CD14-positive monocyte (primary cell): ENCODE results near the gene MET. TPM values are rescaled to one million over a fixed set of nuclear protein-coding genes. Genes with fewer than 3 reads are reported as not detected.
"Not testable (repeated sequence)": the region's sequence is repeated elsewhere in the genome, so short reads cannot be mapped to it uniquely, and the experiment has no call there.

ENCODE experiments used
- DNase-seq, 3 donors: peaks; one replicate each; pipeline ENCODE4 v3.0.0-alpha.2; 2011 to 2022
- H2AFZ ChIP-seq: 2 replicates; pipeline ENCODE4 v1.6.0; 2012; ENCODE audit warnings: mild to moderate bottlenecking, low read depth, low read length, inconsistent platforms; ENCODE audit not compliant: insufficient read depth, poor library complexity, severe bottlenecking
- H3K27ac ChIP-seq, 2 donors: 1 replicate in 1 of 2; 2 replicates in 1 of 2; pipeline ENCODE4 v1.5.1; 2012 to 2013; ENCODE audit warnings: low read length in 2 of 2, control low read depth in 1 of 2, inconsistent platforms in 1 of 2, low read depth in 1 of 2, mild to moderate bottlenecking in 1 of 2
- H3K27me3 ChIP-seq, 2 donors: one replicate each; pipeline versions ENCODE4 v1.6.0 to v1.6.1; 2011 to 2013; ENCODE audit warnings: low read length in 2 of 2; ENCODE audit not compliant: control insufficient read depth in 2 of 2, insufficient read depth in 2 of 2
- H3K36me3 ChIP-seq, 2 donors: replicated peaks in 1 of 2; 1 replicate in 1 of 2; 2 replicates in 1 of 2; pipeline versions ENCODE4 v1.5.1 to v1.6.1; 2012 to 2013; ENCODE audit warnings: low read length in 2 of 2, control low read depth in 1 of 2, inconsistent platforms in 1 of 2, mild to moderate bottlenecking in 1 of 2; ENCODE audit not compliant: insufficient read depth in 2 of 2, control insufficient read depth in 1 of 2
- H3K4me1 ChIP-seq, 2 donors: 1 replicate in 1 of 2; 2 replicates in 1 of 2; pipeline versions ENCODE4 v1.5.1 to v1.6.1; 2012 to 2013; ENCODE audit warnings: low read length in 2 of 2, control low read depth in 1 of 2, inconsistent platforms in 1 of 2, mild to moderate bottlenecking in 1 of 2, moderate library complexity in 1 of 2; ENCODE audit not compliant: insufficient read depth in 2 of 2, control insufficient read depth in 1 of 2
- H3K4me2 ChIP-seq: replicated peaks from 2 replicates; pipeline ENCODE3; 2012; ENCODE audit warnings: low read length, moderate library complexity, mild to moderate bottlenecking; ENCODE audit not compliant: poor library complexity, severe bottlenecking; ENCODE audit errors: extremely low read depth
- H3K4me3 ChIP-seq, 3 experiments: fragments of 200-600 bp in 1 of 3; sonication (generic) in 1 of 3; replicated peaks in 1 of 3; 1 replicate in 2 of 3; 2 replicates in 1 of 3; pipeline ENCODE4 v1.5.1; 2011 to 2013; ENCODE audit warnings: low read length in 3 of 3, mild to moderate bottlenecking in 3 of 3, control low read depth in 2 of 3, low read depth in 2 of 3, inconsistent platforms in 1 of 3, moderate library complexity in 1 of 3
- H3K79me2 ChIP-seq: 2 replicates; pipeline ENCODE4 v1.6.0; 2012; ENCODE audit warnings: mild to moderate bottlenecking, control low read depth, inconsistent platforms, low read length, moderate library complexity; ENCODE audit not compliant: insufficient read depth
- H3K9ac ChIP-seq: 2 replicates; pipeline ENCODE4 v1.6.0; 2017; ENCODE audit warnings: low read length, mild to moderate bottlenecking; ENCODE audit not compliant: insufficient read depth, poor library complexity, severe bottlenecking
- H3K9me3 ChIP-seq, 2 donors: replicated peaks in 1 of 2; 1 replicate in 1 of 2; 2 replicates in 1 of 2; pipeline versions ENCODE4 v1.5.1 to v1.6.1; 2012 to 2013; ENCODE audit warnings: low read length in 2 of 2, control low read depth in 1 of 2; ENCODE audit not compliant: control insufficient read depth in 1 of 2, insufficient read depth in 1 of 2
- H4K20me1 ChIP-seq: 2 replicates; pipeline ENCODE4 v1.6.0; 2012; ENCODE audit warnings: mild to moderate bottlenecking, low read length, control low read depth, moderate library complexity; ENCODE audit not compliant: insufficient read depth
- H3K27ac Mint-ChIP-seq, 7 donors: one replicate each; pipeline ENCODE4 v1.8.0; 2020; ENCODE audit warnings: mild to moderate bottlenecking in 7 of 7, mixed read lengths in 7 of 7, moderate library complexity in 6 of 7, inconsistent platforms in 2 of 7
- H3K27me3 Mint-ChIP-seq, 3 donors: one replicate each; pipeline ENCODE4 v1.8.0; 2021 to 2022; ENCODE audit warnings: low read depth in 3 of 3, mild to moderate bottlenecking in 3 of 3, mixed read lengths in 3 of 3, moderate library complexity in 3 of 3, inconsistent platforms in 1 of 3
- H3K36me3 Mint-ChIP-seq, 2 donors: one replicate each; pipeline ENCODE4 v1.8.0; 2020; ENCODE audit warnings: mixed read lengths in 2 of 2, inconsistent platforms in 1 of 2, mild to moderate bottlenecking in 1 of 2
- H3K4me1 Mint-ChIP-seq: one replicate; pipeline ENCODE4 v1.8.0; 2020; ENCODE audit warnings: mild to moderate bottlenecking, mixed read lengths
- H3K4me3 Mint-ChIP-seq, 2 donors: one replicate each; pipeline ENCODE4 v1.8.0; 2020; ENCODE audit warnings: mild to moderate bottlenecking in 2 of 2, mixed read lengths in 2 of 2, moderate library complexity in 1 of 2
- H3K9me3 Mint-ChIP-seq, 7 donors: one replicate each; pipeline ENCODE4 v1.8.0; 2020 to 2022; ENCODE audit warnings: mixed read lengths in 7 of 7, mild to moderate bottlenecking in 6 of 7, moderate library complexity in 6 of 7, inconsistent platforms in 2 of 7
- CTCF ChIP-seq: fragments of 200-600 bp; IDR thresholded peaks from one replicate; pipeline ENCODE4 v1.8.0; 2022; ENCODE audit warnings: antibody characterized with exemption, mild to moderate bottlenecking
- WGBS: methylation state at CpG from one replicate; pipeline ENCODE4 v1.1.5; 2013; ENCODE audit warnings: missing lambda C conversion rate; ENCODE audit not compliant: insufficient coverage; 5-methylcytosine and 5-hydroxymethylcytosine counted together
- intact Hi-C, 2 donors: fragments of 100-400 bp; cut with micrococcal nuclease; formaldehyde crosslinking; loops; one replicate each; pipeline versions ENCODE4 v1.15.0 to v1.15.1; 2023
- polyA plus RNA-seq, 3 donors: library from polyadenylated mRNA; depleted of rRNA in 1 of 3; unstranded in 2 of 3; stranded (reverse) in 1 of 3; fragments of 300-500 nt in 2 of 3; fragments of >200 nt in 1 of 3; fragmentation: Illumina TruSeq in 2 of 3; gene quantifications; 1 replicate in 2 of 3; 2 replicates in 1 of 3; pipeline ENCODE4 v1.2.3, GENCODE V29; 2012 to 2021

The MET gene
- polyA plus RNA-seq, 3 donors, result not detected

DNA sequence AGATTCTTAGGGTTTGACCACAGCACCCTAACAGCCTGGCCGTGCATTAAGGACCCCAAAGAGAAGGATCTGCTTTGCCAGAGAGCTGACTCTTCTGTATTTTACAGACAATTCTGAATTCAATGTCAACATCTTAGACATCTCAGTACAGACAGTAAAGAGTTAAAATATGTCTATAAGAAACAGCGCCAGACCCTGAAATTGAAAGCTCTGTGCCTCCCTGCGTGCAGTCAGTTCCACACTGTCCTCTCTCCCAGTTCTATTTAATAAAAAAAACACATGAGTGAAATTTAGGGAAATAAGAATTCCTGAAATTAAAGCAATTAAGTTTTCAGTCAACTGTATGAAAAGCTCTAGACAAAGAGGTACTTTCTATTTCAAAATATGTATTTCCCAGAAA is 45.1 kb downstream of the MET start:
- H3K79me2 ChIP-seq, result no peaks in the 10 kb centered on the region

DNA sequence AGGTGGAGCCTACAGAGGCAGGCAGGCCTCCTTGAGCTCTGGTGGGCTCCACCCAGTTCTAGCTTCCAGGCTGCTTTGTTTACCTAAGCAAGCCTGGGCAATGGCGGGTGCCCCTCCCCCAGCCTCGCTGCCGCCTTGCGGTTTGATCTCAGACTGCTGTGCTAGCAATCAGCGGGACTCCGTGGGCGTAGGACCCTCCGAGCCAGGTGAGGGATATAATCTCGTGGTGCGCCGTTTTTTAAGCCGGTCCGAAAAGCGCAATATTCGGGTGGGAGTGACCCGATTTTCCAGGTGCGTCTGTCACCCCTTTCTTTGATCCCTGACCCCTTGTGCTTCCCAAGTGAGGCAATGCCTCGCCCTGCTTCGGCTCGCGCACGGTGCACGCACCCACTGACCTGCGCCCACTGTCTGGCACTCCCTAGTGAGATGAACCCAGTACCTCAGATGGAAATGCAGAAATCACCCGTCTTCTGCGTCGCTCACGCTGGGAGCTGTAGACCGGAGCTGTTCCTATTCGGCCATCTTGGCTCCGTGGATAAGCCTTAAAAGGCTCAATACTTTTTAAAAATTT is 52.0 kb downstream of the MET start:
- H2AFZ ChIP-seq, H4K20me1 ChIP-seq, H3K36me3 Mint-ChIP-seq, H3K79me2 ChIP-seq, H3K4me2 ChIP-seq, H3K4me3 ChIP-seq, H3K4me3 Mint-ChIP-seq, H3K4me1 Mint-ChIP-seq, H3K9me3 Mint-ChIP-seq, H3K27me3 ChIP-seq, intact Hi-C loops, H3K27me3 Mint-ChIP-seq, H3K9me3 ChIP-seq, H3K4me1 ChIP-seq, H3K27ac Mint-ChIP-seq, H3K27ac ChIP-seq, DNase-seq, H3K9ac ChIP-seq, H3K36me3 ChIP-seq: not testable (repeated sequence)
- no CpG with 5 or more reads among the region's 31 CpGs for WGBS

More for the DNA sequence above, 45.1 kb downstream of the MET start:
- no peak for DNase-seq
- Histone ChIP-seq H3K4me3 (no peak overlapping the region), H3K9ac (no peak overlapping the region), H3K9me3 (peaks cover 0 to 3% of the 10 kb centered on the region in 2 donors), H3K27ac (no peak overlapping the region), H3K4me1 (no peaks in the 10 kb centered on the region), H3K4me2 (no peak overlapping the region), H2AFZ (no peak overlapping the region), H3K27me3 (no peaks in the 10 kb centered on the region), H3K36me3 (no peaks in the 10 kb centered on the region), H4K20me1 (no peaks in the 10 kb centered on the region)
- intact Hi-C loops, result no loop called here
- no peaks in the 10 kb centered on the region for H3K4me1 Mint-ChIP-seq
- peaks cover 0 to 6% (median 1%) of the 10 kb centered on the region in 7 donors for H3K9me3 Mint-ChIP-seq
- H3K27me3 Mint-ChIP-seq, result peaks cover 0 to 2% (median 2%) of the 10 kb centered on the region in 3 donors
- no peaks in the 10 kb centered on the region for H3K36me3 Mint-ChIP-seq
- H3K4me3 Mint-ChIP-seq, result no peak overlapping the region
- 83% methylated on average over 1 of the region's 3 CpGs for WGBS
- TF ChIP-seq CTCF, result no peak
- H3K27ac Mint-ChIP-seq, result no peak overlapping the region
